G401 (cell line): Measurements from ENCODE around the gene KCP. TPM values are rescaled to one million over a fixed set of nuclear protein-coding genes. Genes with fewer than 3 reads are reported as not detected.

Experiments
- DNase-seq: peaks from one replicate; pipeline ENCODE4 v3.0.0-alpha.2; 2015; ENCODE audit warnings: low spot score
- in situ Hi-C: cut with HindIII; loops from 2 replicates; pipeline ENCODE4 v1.10.0; 2016; ENCODE audit warnings: low sequenced_read_pairs, mixed read lengths
- total RNA-seq: library from RNA; depleted of rRNA; stranded (reverse); fragments of >200 nt; shearing (Covaris generic); gene quantifications from 2 replicates; pipeline ENCODE4 v1.2.3, GENCODE V29; 2014

KCP gene
- total RNA-seq, 1 experiment from 2014 or later, result 4.7 TPM

DNA sequence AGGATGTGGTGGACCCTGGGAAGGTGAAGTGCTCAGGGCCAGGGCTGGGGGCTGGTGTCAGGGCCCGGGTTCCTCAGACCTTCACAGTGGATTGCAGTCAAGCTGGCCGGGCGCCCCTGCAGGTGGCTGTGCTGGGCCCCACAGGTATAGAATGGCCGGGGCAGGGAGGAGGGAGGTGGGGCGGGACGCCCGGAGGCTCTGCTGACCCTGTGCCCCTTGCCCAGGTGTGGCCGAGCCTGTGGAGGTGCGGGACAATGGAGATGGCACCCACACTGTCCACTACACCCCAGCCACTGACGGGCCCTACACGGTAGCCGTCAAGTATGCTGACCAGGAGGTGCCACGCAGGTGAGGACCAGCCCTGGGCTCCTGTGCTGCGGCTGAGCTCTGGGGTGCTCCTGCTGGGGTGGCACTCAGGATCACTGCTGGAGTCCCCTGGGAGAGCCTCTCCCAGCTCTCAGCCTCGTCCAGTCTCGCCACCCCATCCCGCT lies 62.7 kb downstream of the KCP start:
- in situ Hi-C loops, result no loop called here
- no peak for DNase-seq

GRCh38 chr7:128846781-128847444 lies 63.6 kb downstream of the KCP start:
- no peak for DNase-seq
- in situ Hi-C loops, result no loop called here

GRCh38 chr7:128845987-128846386 lies 64.5 kb downstream of the KCP start:
- no peak for DNase-seq
- in situ Hi-C loops, result no loop called here

GRCh38 chr7:128845475-128845874 lies 65.0 kb downstream of the KCP start:
- no peak for DNase-seq
- in situ Hi-C loops, result no loop called here

DNA sequence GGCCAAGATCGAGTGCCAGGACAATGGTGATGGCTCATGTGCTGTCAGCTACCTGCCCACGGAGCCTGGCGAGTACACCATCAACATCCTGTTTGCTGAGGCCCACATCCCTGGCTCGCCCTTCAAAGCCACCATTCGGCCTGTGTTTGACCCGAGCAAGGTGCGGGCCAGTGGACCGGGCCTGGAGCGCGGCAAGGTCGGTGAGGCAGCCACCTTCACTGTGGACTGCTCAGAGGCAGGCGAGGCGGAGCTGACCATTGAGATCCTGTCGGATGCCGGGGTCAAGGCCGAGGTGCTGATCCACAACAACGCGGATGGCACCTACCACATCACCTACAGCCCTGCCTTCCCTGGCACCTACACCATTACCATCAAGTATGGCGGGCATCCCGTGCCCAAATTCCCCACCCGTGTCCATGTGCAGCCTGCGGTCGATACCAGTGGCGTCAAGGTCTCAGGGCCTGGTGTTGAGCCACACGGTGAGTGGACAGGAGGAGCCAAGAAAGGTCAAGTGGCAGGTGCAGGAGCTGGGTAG lies 65.7 kb downstream of the KCP start:
- in situ Hi-C loops, result no loop called here
- DNase-seq, result no peak

- in situ Hi-C loops, result no loop called here
- DNase-seq, result no peak
These were observed 66.4 kb downstream of the KCP start for GRCh38 chr7:128843938-128844621.

DNA sequence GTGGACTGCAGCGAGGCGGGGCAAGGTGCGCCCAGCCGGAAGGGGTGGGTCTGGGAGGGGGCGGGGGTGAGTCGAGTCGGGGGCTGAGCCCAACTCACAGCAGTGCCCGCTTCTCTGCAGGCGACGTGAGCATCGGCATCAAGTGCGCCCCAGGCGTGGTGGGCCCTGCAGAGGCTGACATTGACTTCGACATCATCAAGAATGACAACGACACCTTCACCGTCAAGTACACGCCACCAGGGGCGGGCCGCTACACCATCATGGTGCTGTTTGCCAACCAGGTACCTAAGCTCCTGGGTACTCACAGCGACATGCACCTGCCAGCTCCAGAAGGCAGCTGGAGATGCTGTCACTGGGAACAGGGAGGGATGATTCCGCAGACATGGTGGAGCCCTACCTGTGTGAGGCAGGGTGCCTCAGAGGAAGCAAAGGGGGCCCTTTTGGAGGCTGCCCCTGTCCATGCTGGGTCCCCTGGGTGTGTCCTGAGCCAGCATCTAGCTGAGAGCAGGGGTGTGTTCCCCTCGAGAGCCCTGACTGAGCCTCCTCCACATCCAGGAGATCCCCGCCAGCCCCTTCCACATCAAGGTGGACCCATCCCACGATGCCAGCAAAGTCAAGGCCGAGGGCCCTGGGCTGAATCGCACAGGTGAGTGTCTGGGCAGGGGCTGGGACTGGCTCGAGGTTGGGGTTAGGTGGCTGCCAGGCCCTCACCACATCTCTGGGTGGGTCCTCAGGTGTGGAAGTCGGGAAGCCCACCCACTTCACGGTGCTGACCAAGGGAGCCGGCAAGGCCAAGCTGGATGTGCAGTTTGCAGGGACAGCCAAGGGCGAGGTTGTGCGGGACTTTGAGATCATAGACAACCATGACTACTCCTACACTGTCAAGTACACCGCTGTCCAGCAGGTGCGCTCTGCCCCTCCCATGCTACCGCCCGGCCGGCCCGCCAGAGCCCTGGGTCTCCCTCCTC lies 67.6 kb downstream of the KCP start:
- in situ Hi-C loops, result no loop called here

GRCh38 chr7:128841921-128842673 lies 68.4 kb downstream of the KCP start:
- in situ Hi-C loops, result no loop called here
- DNase-seq, result no peak

More for the DNA sequence above, 67.6 kb downstream of the KCP start:
- DNase-seq, result no peak

DNA sequence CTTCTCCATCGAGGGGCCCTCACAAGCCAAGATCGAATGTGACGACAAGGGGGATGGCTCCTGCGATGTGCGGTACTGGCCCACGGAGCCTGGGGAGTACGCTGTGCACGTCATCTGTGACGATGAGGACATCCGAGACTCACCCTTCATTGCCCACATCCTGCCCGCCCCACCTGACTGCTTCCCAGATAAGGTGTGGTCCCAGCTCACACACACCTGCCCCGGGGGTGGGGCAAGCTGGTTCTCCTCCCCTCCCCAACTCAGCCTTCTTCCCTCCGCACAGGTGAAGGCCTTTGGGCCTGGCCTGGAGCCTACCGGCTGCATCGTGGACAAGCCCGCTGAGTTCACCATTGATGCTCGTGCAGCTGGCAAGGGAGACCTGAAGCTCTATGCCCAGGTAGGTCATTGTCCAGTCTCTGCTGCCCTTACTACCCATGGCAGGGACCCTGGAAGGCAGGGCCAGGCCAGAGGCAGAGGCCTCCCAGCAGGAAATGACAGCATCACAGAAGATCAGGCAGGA lies 69.3 kb downstream of the KCP start:
- in situ Hi-C loops, result no loop called here
- DNase-seq, result no peak

DNA sequence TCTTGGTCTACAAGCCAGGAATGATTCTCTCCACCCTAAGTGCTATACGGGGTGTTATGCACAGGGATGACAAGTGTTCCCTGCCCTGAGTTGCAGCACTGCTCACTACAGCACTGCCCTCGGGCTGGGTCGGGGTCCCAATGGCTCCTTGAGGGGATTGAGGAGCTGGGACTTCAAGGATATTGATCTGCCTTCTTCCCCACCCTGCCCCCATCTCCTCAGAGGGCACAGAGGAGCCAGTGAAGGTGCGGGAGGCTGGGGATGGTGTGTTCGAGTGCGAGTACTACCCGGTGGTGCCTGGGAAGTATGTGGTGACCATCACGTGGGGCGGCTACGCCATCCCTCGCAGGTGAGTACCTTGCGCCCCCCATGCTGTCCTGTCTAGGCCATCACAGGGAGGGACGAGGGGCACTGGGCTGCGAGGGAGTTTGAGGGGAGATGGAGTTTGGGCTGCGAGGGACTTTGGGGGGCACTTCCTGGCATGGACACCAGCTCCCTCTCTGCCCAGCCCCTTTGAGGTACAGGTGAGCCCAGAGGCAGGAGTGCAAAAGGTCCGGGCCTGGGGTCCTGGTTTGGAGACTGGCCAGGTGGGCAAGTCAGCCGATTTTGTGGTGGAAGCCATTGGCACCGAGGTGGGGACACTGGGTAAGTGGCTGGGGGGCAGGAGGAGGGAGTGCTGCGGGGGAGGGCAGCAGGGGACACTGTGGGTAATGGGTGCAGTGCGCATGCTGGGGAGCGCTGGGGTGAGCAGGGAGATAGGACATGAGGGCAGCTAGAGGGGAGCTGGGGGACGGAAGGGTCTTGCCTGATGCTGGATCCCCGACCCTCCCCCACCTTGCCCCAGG lies 70.0 kb downstream of the KCP start:
- no peak for DNase-seq
- in situ Hi-C loops, result no loop called here

DNA sequence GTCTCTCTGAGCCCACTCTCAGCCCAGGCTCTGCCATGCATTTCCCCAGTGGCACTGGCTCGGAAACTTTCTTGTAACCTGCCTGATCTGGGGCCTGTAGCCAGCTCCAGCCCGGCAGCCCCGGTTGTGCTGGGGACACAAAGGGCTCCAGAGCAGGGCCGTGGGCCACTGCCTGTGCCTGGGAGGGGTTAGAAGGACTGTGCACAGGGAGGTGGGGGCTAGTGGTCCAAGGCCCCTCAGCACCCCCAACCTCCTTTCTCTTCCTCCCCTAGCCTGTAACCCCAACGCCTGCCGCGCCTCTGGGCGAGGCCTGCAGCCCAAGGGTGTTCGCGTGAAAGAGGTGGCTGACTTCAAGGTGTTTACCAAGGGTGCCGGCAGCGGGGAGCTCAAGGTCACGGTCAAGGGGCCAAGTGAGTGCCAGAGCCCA lies 70.7 kb downstream of the KCP start:
- no peak for DNase-seq
- in situ Hi-C loops, result no loop called here

GRCh38 chr7:128838981-128839731 lies 71.4 kb downstream of the KCP start:
- no peak for DNase-seq
- in situ Hi-C loops, result no loop called here

GRCh38 chr7:128838109-128838779 lies 72.3 kb downstream of the KCP start:
- in situ Hi-C loops, result no loop called here
- DNase-seq, result no peak

GRCh38 chr7:128837521-128837921 lies 73.0 kb downstream of the KCP start:
- in situ Hi-C loops, result no loop called here
- no peak for DNase-seq

DNA sequence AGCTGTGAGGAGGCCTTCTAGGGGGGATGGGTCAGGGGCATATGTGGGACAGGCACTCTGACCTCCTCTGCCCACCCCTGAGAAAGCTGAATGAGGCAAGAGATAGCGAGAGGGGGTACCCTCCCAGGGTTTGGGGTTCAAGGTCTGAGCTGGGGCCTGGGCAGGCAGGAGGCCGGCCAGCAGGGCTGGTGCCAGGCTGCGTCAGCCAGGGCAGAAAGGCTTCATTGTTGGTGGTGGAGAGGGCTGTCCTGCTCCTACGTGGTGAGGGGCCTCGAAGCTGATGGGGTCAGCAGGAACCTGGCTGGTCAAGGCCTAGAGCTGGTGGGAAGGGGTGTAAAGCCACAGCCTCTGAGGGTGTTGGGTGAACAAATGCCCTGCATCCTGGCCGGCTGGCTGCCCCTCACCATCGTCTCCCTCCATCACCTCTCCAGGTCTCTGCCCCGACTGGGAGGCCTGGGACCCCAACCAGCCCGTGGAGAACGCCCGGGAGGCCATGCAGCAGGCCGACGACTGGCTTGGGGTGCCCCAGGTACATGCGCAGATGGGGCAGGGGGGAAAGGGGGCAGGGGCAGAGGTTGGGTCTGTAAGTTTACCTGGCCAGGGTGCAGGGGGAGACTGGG lies 73.7 kb downstream of the KCP start:
- DNase-seq, result no peak
- in situ Hi-C loops, result no loop called here
